ENCODE data around the gene CLDN20. TPM values are rescaled to one million over a fixed set of nuclear protein-coding genes. Genes with fewer than 3 reads are reported as not detected.

The CLDN20 gene
- total and polyA plus RNA-seq, 2 of the 8 experiments (the other 6 are each of a cell fraction or from before 2014, with no cell fraction given) = not detected

DNA sequence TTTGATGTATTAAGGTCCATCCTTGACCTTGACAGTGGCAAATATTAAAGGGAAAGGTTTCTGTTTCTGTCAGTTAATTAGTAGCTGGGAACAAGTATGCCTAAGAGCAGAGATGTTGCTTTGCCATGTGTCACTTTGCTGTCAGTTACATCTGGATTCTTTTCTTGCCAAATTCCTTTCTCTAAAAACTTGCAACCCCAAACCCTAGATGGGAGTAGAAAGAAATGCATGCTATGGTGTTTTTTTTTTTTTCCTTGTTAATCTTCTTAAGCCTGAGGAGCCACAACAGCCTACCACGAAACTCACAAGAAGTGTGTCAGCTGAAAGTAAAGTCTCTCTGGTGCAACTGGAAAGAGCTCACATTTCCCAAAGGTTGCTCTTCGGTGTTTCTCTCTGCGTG, 18.0 kb upstream of the CLDN20 start:
- H4K5ac ChIP-seq (ENCODE audit: insufficient read length, low read depth, low read length) = no peak overlapping the region
- POLR2A ChIA-PET (ENCODE audit: partially characterized antibody) = interaction anchor here (1.6 kb wide), 1 partner anchor 11 kb away, joined by 6 read pairs; no protein-coding TSS in a partner anchor
- H2BK15ac ChIP-seq (ENCODE audit: low read length) = no peak overlapping the region
- no peaks in the 10 kb centered on the region for H3K79me2 ChIP-seq (ENCODE audit: control insufficient read depth in 1 of 2, insufficient read depth in 2 of 2, low read length in 2 of 2)
- H3K56ac ChIP-seq (replicated peaks; ENCODE audit: insufficient read length, low read depth, low read length) = no peak overlapping the region
- 0 out of 7 replicates have a peak, but pooled peaks cover 0 to 3% (median 0%) of the 10 kb centered on the region in 4 experiments for H3K4me1 ChIP-seq (replicated peaks in 1 of 4; ENCODE audit: control insufficient read depth in 3 of 4, insufficient read depth in 4 of 4, low read length in 3 of 4)
- FAIRE-seq (no peak), DNase-seq (ENCODE audit: low read depth in 1 of 2, low spot score in 2 of 2) (no peak)
- no peak overlapping the region for H4K8ac ChIP-seq (ENCODE audit: extremely low read depth, insufficient read depth, low read length)
- no peak overlapping the region for H3K4me3 ChIP-seq (ENCODE audit: extremely low read depth in 1 of 4, insufficient read depth in 2 of 4, low read depth in 3 of 4, low read length in 4 of 4)
- no peak overlapping the region for H3K9ac ChIP-seq (replicated peaks in 1 of 4; ENCODE audit: extremely low read depth in 1 of 4, low read depth in 3 of 4, low read length in 3 of 4)
- peaks cover 4 to 41% (median 14%) of the 10 kb centered on the region in 4 experiments; a peak in 6 of 8 replicates for H3K36me3 ChIP-seq (ENCODE audit: control insufficient read depth in 2 of 4, insufficient read depth in 4 of 4, low read length in 3 of 4)
- no peak overlapping the region for H2BK20ac ChIP-seq (ENCODE audit: low read length)
- no peak overlapping the region for H3K14ac ChIP-seq (ENCODE audit: insufficient read length)
- no peak for TF ChIP-seq BRCA1 (IDR thresholded peaks at IDR 0.05; ENCODE audit: low read depth, low read length)
- TF ChIP-seq NRF1 (IDR thresholded peaks at IDR 0.05; ENCODE audit: low read depth, low read length) = no peak
- no peak for TF ChIP-seq RBBP5 (IDR thresholded peaks at IDR 0.05; ENCODE audit: borderline replicate concordance, low read depth, low read length)
- no peak for TF ChIP-seq SIRT6 (IDR thresholded peaks at IDR 0.05; ENCODE audit: low read length)
- TF ChIP-seq TBP (IDR thresholded peaks at IDR 0.05; ENCODE audit: low read depth, low read length) = no peak
- no peak for TF ChIP-seq SUZ12 (IDR thresholded peaks at IDR 0.05; ENCODE audit: low read length)
- no peak for TF ChIP-seq RXRA (IDR thresholded peaks at IDR 0.05; ENCODE audit: insufficient read depth, low read depth, low read length)
- TF ChIP-seq, protein P1, sequence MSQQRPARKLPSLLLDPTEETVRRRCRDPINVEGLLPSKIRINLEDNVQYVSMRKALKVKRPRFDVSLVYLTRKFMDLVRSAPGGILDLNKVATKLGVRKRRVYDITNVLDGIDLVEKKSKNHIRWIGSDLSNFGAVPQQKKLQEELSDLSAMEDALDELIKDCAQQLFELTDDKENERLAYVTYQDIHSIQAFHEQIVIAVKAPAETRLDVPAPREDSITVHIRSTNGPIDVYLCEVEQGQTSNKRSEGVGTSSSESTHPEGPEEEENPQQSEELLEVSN (IDR thresholded peaks at IDR 0.05) = no peak
- no peak for TF ChIP-seq EP300 (IDR thresholded peaks at IDR 0.05; ENCODE audit: borderline replicate concordance in 1 of 2, low read depth in 2 of 2, low read length in 2 of 2)
- no peak for TF ChIP-seq SRF (IDR thresholded peaks at IDR 0.05; ENCODE audit: low read depth, low read length)
- no peak for TF ChIP-seq CREB1 (IDR thresholded peaks at IDR 0.05)
- H2AK5ac ChIP-seq (ENCODE audit: low read depth, low read length) = no peak overlapping the region
- H3K9me3 ChIP-seq (ENCODE audit: insufficient read depth in 2 of 2, low read depth in 1 of 2, low read length in 1 of 2) = no peaks in the 10 kb centered on the region; a peak in 1 of 4 replicates
- no peaks in the 10 kb centered on the region for H3K79me1 ChIP-seq (ENCODE audit: low read depth, low read length)
- no peaks in the 10 kb centered on the region for H4K20me1 ChIP-seq (replicated peaks in 1 of 2; ENCODE audit: control insufficient read depth in 1 of 2, insufficient read depth in 2 of 2, low read length in 2 of 2)
- no peak overlapping the region for H3K4me2 ChIP-seq (ENCODE audit: insufficient read depth in 1 of 2, low read depth in 2 of 2, low read length in 2 of 2)
- no peak overlapping the region for H3K18ac ChIP-seq (ENCODE audit: extremely low read depth, low read length)
- no peak overlapping the region for H3K27ac ChIP-seq (ENCODE audit: low read depth, low read length)
- no peak overlapping the region for H2BK12ac ChIP-seq (ENCODE audit: low read depth, low read length)
- H3K23me2 ChIP-seq (ENCODE audit: low read depth, low read length) = no peaks in the 10 kb centered on the region
- H4K91ac ChIP-seq (replicated peaks; ENCODE audit: insufficient read length, low read length) = no peak overlapping the region
- no peak overlapping the region for H3K4ac ChIP-seq (replicated peaks; ENCODE audit: insufficient read length, low read depth, low read length)
- CTCF ChIA-PET (ENCODE audit: partially characterized antibody) = interaction anchor here (0.7 to 8.9 kb wide), 8 partner anchors 10 to 378 kb away, joined by 3 to 98 read pairs (median 27); no protein-coding TSS in a partner anchor
- 87% methylated on average over 3 of the region's 3 CpGs; no CpG with 5 or more reads in 1 of the 2 experiments for WGBS, 2 experiments (ENCODE audit: extremely low coverage in 1 of 2, insufficient coverage in 1 of 2, insufficient read length in 1 of 2, insufficient replicate concordance in 2 of 2, low coverage in 1 of 2, low lambda C conversion rate in 2 of 2, missing lambda C conversion rate in 1 of 2)
- H2AFZ ChIP-seq (ENCODE audit: low read length) = no peak overlapping the region
- no peak overlapping the region for H3K23ac ChIP-seq (ENCODE audit: insufficient read length)
- H2BK120ac ChIP-seq (replicated peaks; ENCODE audit: low read depth, low read length) = no peak overlapping the region
- no peaks in the 10 kb centered on the region for H3K27me3 ChIP-seq (replicated peaks in 1 of 4; ENCODE audit: control insufficient read depth in 3 of 4, extremely low read depth in 1 of 4, insufficient read depth in 3 of 4, low read length in 3 of 4)
- no peak overlapping the region for H2BK5ac ChIP-seq (ENCODE audit: low read depth, low read length)

Measured in H1 (cell line).